GM12864 (cell line): ENCODE measurements around the gene HEY2.

Experiments used
- DNase-seq: peaks from one replicate; pipeline ENCODE4 v3.0.0-alpha.2; 2011; ENCODE audit warnings: low read depth
- H3K4me3 ChIP-seq: 2 replicates; pipeline ENCODE4 v1.5.1; 2011; ENCODE audit warnings: mild to moderate bottlenecking, low read depth, low read length, control low read depth
- TF ChIP-seq, protein P1 (sequence below): IDR thresholded peaks from 2 replicates; pipeline ENCODE4 v1.5.1; 2011; ENCODE audit warnings: low read depth, mild to moderate bottlenecking, moderate library complexity, low read length, control low read depth, inconsistent platforms; ENCODE audit errors: missing control alignments

HEY2 gene

GRCh38 chr6:125791820-125792165 lies 42.4 kb downstream of the HEY2 start:
- peak overlapping the region; percentile 69; the same call in 1 of the 2 replicates for H3K4me3 ChIP-seq
- no peak for DNase-seq
- TF ChIP-seq, protein P1, sequence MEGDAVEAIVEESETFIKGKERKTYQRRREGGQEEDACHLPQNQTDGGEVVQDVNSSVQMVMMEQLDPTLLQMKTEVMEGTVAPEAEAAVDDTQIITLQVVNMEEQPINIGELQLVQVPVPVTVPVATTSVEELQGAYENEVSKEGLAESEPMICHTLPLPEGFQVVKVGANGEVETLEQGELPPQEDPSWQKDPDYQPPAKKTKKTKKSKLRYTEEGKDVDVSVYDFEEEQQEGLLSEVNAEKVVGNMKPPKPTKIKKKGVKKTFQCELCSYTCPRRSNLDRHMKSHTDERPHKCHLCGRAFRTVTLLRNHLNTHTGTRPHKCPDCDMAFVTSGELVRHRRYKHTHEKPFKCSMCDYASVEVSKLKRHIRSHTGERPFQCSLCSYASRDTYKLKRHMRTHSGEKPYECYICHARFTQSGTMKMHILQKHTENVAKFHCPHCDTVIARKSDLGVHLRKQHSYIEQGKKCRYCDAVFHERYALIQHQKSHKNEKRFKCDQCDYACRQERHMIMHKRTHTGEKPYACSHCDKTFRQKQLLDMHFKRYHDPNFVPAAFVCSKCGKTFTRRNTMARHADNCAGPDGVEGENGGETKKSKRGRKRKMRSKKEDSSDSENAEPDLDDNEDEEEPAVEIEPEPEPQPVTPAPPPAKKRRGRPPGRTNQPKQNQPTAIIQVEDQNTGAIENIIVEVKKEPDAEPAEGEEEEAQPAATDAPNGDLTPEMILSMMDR = no peak

- peak overlapping the region; percentile 14; the same call in 1 of the 2 replicates for H3K4me3 ChIP-seq
- no peak for DNase-seq
- TF ChIP-seq, protein P1 = no peak
Observed at GRCh38 chr6:125792172-125792571, 42.7 kb downstream of the HEY2 start.

GRCh38 chr6:125792680-125793079 lies 43.2 kb downstream of the HEY2 start:
- TF ChIP-seq, protein P1 = no peak
- no peak for DNase-seq
- no peak overlapping the region for H3K4me3 ChIP-seq

DNA sequence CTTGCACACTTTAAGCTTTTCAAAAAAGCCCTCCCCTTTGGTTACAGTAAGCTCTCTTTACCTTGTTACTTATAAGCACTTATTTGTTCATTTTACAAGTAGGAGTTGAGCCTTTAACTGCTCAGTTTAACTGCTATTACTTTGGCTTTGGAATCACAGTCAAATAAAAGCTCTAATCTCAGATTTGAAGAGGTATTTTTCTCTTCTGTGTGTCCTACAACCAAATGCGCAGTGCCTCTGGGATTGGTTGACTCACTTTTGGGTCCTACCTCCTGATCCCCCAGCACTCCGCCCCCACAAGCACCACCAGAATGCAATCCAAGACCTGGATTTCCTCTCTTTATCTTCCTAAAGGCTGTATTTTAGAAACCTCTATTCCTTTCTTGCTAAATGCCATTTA lies 43.8 kb downstream of the HEY2 start:
- no peak for DNase-seq
- no peak overlapping the region; the same call in none of the 2 replicates for H3K4me3 ChIP-seq
- TF ChIP-seq, protein P1 = no peak

GRCh38 chr6:125793863-125794262 lies 44.4 kb downstream of the HEY2 start:
- DNase-seq = no peak
- H3K4me3 ChIP-seq = no peak overlapping the region
- TF ChIP-seq, protein P1 = no peak

- no peak for DNase-seq
- H3K4me3 ChIP-seq = no peak overlapping the region
- TF ChIP-seq, protein P1 = no peak
Observed at GRCh38 chr6:125794342-125795137, 45.1 kb downstream of the HEY2 start.

DNA sequence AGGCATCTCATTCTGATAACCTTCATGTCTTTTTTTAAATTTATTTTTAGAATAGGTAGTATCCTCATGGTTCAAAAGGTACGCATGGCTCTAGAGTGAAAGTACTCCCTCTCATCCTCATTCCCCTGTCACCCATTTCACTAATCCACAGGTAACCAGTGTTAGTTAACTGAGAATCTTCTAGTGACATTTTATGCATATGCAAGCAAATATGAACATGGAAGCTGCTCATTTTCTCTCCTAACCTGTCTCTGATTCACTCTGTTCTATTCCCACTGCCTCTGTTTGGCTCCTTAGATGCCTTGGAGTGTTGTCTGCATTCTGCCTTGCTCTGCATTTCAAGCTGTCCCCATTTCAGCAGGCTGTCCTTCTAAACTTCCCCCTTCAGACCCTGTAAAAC lies 45.9 kb downstream of the HEY2 start:
- DNase-seq = no peak
- no peak overlapping the region for H3K4me3 ChIP-seq
- TF ChIP-seq, protein P1 = no peak
